ENCODE data around the gene UQCC3.

- no peak for TF ChIP-seq CTCF (IDR thresholded peaks at IDR 0.05)
- TF ChIP-seq POLR2A (IDR thresholded peaks at IDR 0.05), result no peak
- no peak for TF ChIP-seq EP300 (IDR thresholded peaks at IDR 0.05)
Observed at GRCh38 chr11:62713343-62713742, 41.9 kb downstream of the UQCC3 start.
